ENCODE measurements around the gene LDLRAD4. TPM values are rescaled to one million over a fixed set of nuclear protein-coding genes. Genes with fewer than 3 reads are reported as not detected.

The LDLRAD4 gene
- total and polyA plus RNA-seq, 9 of the 15 experiments (the other 6 are each of a cell fraction or from before 2014, with no cell fraction given), result 0.01 TPM; not detected in 8

- intact Hi-C loops (cut with micrococcal nuclease), result no loop called here
- Histone ChIP-seq H3K27me3 (ENCODE audit: control insufficient read depth in 2 of 2, insufficient read depth in 2 of 2, low read length in 2 of 2) (peaks cover 2 to 5% of the 10 kb centered on the region in 2 experiments; a peak in 1 of 5 replicates), H3K36me3 (ENCODE audit: control insufficient read depth, insufficient read depth, low read length) (no peaks in the 10 kb centered on the region), H3K4me2 (ENCODE audit: insufficient read depth, low read length) (no peak overlapping the region), H3K9me3 (replicated peaks; ENCODE audit: control insufficient read depth, insufficient read depth, low read depth, low read length) (no peaks in the 10 kb centered on the region; the same call in 1 of the 2 replicates), H2AFZ (ENCODE audit: low read depth, low read length) (no peak overlapping the region), H3K4me3 (no peak overlapping the region), H3K79me2 (ENCODE audit: control insufficient read depth, insufficient read depth, low read length) (no peaks in the 10 kb centered on the region), H3K27ac (ENCODE audit: extremely low read depth, low read depth, low read length) (no peak overlapping the region), H3K9ac (ENCODE audit: insufficient read depth in 1 of 2, low read depth in 2 of 2, low read length in 2 of 2) (no peak overlapping the region), H3K9me1 (ENCODE audit: control insufficient read depth, insufficient read depth, low read length) (no peaks in the 10 kb centered on the region), H3K4me1 (replicated peaks in 1 of 2; ENCODE audit: control insufficient read depth in 2 of 2, insufficient read depth in 2 of 2, low read length in 2 of 2) (no peaks in the 10 kb centered on the region), H4K20me1 (replicated peaks; ENCODE audit: control insufficient read depth, insufficient read depth, low read length) (no peaks in the 10 kb centered on the region)
- in situ Hi-C loops (cut with MboI), result loop anchor here (10.0 kb wide), 1 partner anchor 1742 kb away; no protein-coding TSS in a partner anchor
- CTCF ChIA-PET (ENCODE audit: low intra/inter-chr PET ratio), result no interaction called here
- no TSS peak for BruUV-seq (replicated peaks)
- no peak for DNase-seq (ENCODE audit: extremely low read depth in 1 of 4, low spot score in 3 of 4)
- 0% methylated on average over 19 of the region's 19 CpGs for WGBS (ENCODE audit: insufficient coverage, low coverage, missing lambda C conversion rate)
- POLR2A ChIA-PET, result no interaction called here
- FAIRE-seq, result no peak
- ATAC-seq, result no peak
- TF ChIP-seq ZNF717 (CRISPR knock-in tag; IDR thresholded peaks at IDR 0.05) (no peak), ZNF79 (CRISPR knock-in tag; IDR thresholded peaks at IDR 0.05; ENCODE audit: low read depth) (no peak), ZBTB1 (CRISPR knock-in tag; IDR thresholded peaks at IDR 0.05; ENCODE audit: borderline replicate concordance, low read depth) (no peak), TCFL5 (CRISPR knock-in tag; conservative IDR thresholded peaks at IDR 0.05) (no peak), HIVEP1 (CRISPR knock-in tag; IDR thresholded peaks at IDR 0.05) (no peak), SMARCA4 (IDR thresholded peaks at IDR 0.05) (no peak), ZBTB26 (CRISPR knock-in tag; IDR thresholded peaks at IDR 0.05) (no peak), NRF1 (conservative IDR thresholded peaks at IDR 0.05 in 1 of 2, IDR thresholded peaks at IDR 0.05 in 1 of 2) (no peak), MLX (CRISPR knock-in tag; conservative IDR thresholded peaks at IDR 0.05) (no peak), RERE (CRISPR knock-in tag; IDR thresholded peaks at IDR 0.05; ENCODE audit: borderline replicate concordance) (no peak), SAFB2 (IDR thresholded peaks at IDR 0.05; ENCODE audit: borderline replicate concordance, low read depth, low read length, severe bottlenecking) (no peak), KLF10 (CRISPR knock-in tag; IDR thresholded peaks at IDR 0.05) (no peak), ARID3A (IDR thresholded peaks at IDR 0.05; ENCODE audit: borderline replicate concordance, low read depth, low read length) (no peak)
These were observed 94.6 kb downstream of the LDLRAD4 start for GRCh38 chr18:13313006-13313686.

All from K562 (cell line).